Femur (tissue), 1 donor: Measurements from ENCODE around the gene APOBEC3A.
"Not testable (repeated sequence)": the region's sequence is repeated elsewhere in the genome, so short reads cannot be mapped to it uniquely, and the experiment has no call there.

ENCODE experiments used
- DNase-seq: peaks from one replicate; pipeline ENCODE4 v3.0.0-alpha.2; 2017

Gene APOBEC3A

DNA sequence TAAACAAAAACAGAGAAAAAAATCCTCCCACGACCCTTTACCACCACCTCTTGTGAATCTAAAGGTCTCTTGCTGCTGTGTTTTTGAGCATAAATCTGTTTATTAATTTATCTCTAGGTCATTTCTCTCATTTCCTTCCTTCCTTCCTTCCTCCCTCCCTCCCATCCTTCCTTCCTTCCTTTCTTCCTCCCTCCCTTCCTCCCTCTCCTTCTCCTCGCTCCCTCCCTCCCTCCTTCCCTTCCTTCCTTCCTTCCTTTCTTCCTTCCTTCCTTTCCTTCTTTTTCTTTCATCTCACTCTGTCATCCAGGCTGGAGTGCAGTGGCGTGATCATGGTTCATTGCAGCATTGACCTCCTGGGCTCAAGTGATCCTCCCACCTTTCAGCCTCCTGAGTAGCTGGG lies 13.5 kb upstream of the APOBEC3A start:
- no peak for DNase-seq

DNA sequence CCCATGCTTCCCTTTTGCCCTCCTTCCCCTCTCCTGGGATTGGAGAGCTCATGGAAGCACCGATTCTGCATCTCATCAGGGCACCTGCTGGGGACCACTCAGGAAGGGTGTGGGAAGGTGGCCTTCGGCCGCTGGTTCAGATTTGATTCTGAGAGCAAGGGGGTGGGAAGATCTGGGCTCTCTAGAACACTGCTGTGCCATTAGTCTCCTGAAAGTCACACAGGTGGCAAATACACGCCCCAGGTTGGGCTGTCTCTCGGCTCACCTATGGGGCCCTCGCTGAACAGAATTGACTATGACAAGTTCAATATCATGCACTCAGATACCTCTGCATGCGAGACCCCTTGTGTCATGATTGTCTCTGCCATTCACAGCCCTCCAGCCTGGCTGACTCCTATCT lies 12.8 kb upstream of the APOBEC3A start:
- no peak for DNase-seq

DNA sequence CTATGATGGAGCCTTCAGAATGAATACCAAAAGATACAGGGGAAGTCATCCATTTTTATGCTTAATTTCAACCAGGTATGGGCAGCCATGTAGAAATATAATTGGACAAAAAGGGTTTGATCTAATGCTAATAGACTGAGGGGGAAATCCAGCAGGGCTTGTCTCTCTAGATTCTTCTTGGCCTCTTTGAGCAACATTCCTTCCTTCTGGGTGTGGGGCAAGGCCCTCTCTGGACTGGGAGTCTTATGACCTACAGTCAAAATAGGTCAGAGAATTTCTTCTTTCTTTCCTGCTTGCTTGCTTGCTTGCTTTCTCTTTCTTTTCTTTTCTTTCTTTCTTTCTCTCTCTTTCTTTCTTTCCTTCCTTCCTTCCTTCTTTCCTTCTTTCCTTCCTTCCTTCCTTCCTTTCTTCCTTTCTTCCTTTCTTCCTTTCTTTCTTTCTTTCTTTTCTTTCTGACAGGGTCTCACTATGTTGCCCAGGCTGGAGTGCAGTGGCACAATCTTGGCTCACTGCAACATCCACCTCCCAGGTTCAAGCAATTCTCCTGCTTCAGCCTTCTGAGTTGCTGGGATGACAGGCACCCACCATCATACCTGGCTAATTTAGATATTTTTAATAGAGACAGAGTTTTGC lies 11.6 kb upstream of the APOBEC3A start:
- not testable (repeated sequence) for DNase-seq

DNA sequence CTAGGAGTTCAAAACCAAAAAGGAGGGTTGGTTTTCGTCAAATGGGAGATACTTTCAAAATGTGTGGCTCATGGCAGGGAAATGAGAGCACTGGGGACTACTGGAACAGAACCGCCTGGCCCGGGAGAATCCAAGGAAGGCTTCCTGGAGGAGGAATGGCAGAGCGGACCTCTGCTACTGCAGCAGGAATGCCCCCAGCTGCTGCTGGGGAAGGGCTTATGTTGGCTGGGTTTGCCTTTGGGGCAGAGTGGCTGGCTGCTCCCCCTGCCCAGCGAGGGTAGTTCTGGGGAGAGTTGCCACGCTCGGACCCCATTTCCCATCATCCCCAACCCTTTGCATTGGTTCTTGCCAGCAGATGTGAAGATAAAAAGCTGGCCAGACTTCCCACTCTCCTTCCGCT lies 10.6 kb upstream of the APOBEC3A start:
- no peak for DNase-seq

DNA sequence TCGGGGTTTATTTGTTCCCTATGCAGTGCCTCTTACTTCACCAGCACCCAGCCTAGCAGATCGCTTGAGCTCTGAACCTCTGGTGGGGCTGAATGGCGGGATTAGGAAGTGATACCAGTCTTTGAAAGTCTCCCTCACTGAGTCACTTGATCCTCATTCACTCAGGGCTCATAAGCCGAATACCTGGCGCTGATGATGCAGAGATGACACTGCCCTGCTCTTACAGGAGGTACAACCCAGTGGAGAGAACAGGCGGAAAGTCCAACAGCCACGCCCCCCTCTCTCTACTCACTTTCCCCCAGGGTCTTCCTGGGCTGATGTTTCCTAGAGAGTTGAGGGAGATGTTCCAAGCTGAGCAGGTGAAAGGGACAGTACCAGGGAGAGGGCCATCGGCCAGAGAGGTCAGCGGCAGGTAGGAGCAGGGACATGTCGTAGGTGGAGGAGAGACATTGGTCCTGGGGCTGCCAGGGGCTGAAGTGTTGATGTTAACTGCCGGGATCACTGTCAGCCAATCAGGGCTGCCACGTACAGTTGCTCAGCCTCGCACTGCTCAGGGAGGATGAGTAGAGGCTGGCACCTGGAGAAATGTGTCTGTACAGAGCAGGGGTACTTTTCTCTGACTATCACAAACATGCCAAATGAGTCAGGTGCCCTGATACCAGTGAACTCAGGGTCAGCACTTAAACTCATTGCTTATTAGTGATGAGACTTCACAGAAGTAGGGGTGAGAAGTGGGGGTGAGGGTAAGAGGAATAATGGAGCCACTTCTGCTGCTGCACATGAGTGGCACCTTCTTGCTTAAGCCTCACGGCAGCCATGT lies 9.9 kb upstream of the APOBEC3A start:
- DNase-seq, result peak; percentile 17

DNA sequence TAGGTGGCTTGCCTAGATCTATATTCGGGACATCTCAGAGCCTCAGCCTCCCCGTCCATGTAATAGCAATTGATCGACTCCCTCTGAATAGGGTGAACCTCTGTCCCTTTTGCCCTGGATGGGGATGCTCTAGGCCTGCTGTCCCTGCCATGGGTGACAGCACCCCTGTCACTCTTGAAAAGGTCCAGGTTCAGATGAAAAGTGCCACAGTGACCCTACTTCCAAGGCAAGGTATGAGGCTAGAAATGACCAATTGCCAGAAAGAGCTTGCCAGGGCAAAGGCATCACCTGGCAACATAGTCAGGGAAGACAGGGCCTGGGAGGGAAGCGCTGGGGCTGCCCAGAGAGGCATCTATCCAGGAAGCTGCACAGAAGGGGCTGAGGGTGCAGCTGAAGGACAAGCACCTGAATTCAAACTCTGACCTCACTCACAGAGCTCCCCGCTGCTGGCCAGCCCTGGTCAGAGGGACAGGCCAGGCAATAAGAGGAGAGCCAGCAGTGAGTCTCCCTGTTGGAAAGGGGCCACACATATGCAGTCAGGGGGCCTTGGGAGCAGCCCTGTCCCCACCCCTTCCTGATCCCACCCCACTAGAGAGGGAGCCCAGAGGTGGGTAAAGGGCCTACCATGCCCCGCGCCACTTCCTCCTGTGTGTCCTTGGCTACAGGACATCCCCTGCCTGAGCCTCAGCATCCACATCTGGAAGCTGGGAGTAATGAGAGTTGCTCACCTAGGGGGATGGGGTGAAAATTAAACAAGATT lies 9.0 kb upstream of the APOBEC3A start:
- DNase-seq, result peak; percentile 10

DNA sequence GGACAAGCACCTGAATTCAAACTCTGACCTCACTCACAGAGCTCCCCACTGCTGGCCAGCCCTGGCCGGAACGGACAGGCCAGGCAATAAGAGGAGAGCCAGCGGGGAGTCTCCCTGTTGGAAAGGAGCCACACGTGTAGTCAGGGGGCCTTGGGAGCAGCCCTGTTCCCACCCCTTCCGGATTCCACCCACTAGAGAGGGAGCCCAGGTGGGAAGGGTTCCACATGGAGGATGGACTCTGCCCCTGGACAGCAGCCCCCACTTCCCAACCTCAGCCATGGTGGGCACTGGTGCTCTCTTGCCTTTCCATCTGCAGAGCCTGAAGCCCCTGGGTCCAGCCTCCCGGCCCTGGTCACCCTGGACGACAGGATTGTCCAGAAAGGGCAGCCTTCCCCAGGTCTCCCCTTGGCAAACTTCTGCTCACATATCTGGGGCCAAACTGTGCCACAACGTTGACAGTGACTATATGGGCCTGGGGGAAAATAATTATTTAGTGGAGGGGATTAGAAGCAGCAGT lies 7.5 kb upstream of the APOBEC3A start:
- peak; percentile 18 for DNase-seq

DNA sequence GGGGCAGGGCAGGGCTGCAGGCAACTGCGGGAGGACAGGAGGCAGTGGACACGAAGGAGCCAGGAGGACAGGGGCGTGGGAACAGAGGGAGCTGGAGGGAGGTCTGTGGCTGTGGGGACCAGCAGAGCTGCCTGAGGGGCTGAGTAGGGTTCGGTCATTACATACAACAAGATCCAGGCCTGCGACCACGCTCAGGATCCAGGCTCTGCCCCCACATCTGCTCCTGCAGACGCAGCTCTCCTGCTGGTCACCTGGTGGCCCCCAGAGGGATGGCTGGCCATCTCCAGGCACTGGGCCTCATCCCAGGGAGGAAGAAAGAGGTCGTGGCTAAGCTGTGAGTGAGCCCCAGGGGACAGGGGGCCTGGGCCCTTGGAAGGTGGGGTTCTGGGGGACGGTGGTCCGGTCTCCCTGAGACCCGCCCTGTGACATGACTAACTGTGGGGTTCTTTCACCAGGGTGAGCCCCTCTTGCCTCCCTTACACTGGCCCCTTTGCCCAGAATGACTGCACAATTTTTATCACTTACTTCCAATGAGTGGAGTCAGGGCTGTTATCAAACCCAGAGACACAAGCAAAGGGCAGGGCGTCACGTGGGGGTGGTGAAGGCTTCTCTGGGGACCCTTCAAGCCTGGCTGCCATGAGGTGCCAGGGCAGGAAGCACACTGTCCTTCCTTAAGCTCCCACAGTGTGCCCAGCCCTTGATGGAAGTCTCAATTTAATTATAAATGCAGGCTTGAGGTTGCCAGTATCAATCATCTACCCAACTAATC lies 6.7 kb upstream of the APOBEC3A start:
- peak; percentile 18 for DNase-seq

DNA sequence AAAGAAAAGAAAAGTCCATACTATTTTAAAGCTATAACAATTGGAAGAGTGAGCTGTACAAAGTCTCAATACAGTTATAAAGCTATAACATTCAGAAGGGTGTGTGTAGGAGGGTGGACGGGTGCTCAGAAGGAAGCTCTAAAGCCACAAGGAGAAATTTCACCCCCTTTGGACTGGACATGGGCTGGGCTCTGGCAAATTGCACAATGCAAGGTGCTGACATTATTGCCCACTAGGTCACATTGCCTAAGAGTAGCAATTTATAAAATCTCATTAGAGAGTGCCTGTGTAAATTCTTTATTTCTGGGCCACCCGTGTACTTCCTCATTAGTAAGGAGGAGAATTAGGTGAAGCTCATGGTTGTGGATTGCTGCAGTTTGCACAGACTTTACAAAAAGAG lies 5.7 kb upstream of the APOBEC3A start:
- no peak for DNase-seq

DNA sequence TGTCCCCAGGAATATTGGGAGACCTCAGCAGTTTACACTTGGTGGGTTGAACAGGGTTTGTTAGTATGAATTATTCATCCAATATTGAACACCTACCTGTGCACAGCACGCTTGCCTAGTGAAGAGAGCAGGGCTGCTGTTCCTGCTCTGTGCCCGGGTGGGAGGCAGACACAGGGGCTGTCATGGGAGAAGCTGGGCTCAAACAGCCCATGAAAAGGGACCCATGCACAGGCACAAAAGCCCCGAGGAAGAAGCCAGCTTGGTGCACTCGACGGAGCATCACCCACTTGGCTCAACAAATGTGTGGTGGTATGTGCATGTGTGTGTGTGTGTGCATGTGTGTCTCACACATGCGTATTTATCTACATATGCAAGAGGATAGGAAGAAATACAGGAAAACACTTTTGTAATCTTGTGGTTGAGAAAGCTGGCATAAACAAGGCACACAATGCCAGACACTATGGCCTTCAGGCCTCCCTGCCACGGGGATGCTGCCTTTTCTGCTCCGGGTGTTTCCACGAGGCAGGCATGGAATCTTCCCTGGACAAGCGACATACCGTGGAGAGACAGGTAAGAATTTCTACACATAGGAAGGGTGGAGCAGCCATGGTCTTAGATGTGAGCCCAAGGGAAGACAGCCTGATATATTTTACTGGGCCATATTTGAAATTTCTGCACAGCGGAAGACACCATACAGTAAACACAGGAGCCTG lies 5.0 kb upstream of the APOBEC3A start:
- DNase-seq, result peak; percentile 13

DNA sequence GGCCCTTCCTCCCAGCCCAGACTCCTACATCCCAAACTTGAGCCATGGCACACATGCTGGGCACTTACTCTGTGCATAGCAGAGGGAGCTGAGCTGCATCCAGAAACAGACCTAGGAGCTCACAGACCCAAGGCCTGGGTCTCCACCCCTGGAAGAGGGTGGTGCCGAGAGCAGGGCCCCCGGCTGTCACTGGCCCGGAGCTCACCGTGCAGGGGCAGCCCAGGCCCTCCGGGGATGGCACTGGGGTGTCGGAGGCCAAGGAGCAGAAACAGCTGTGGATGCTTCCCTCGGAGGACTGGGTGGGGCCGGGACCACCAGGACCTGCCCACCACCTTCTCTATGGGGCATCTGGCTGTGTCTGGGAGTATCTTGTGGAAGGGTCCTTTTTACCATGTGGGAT lies 4.3 kb upstream of the APOBEC3A start:
- DNase-seq, result peak; percentile 8

DNA sequence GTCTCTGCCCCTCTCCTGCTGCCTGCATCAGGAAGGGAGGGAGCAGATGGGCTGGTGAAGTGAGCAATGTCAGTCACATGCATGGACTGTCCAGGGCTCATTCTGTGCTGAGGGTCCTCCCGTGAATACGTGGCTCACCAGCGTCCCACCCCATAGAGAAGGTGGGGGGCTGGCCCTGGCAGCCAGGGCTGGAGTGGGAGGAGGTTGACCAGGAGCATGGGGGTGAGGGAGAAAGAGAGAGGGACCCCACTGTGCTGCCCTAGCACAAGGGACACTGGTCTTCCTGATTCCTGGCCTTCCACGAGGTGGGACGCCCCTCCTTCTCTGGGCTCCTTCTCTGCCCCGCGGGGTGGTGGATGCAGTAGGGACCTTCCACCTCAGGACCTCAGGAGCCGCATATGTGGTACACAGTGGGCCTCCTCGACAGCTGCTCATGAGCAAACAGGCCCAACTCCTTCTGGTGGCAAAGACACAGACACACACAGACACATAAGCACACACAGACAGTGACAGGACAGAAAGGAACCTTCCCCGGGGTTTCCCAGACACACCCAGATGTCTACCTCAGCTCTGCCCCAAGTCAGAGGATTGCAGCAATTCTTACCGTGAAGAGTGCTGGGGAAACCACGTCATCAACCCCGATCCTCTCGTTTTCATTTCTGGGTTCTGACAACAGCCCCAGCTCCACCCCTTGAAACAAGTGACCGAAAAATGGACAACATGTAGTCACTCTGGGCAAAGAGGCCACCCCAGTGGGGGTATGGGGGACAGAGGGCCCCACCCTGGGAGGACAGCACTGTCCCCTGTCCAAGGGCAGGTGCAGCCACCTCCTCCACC lies 3.6 kb upstream of the APOBEC3A start:
- DNase-seq, result peak; percentile 39

DNA sequence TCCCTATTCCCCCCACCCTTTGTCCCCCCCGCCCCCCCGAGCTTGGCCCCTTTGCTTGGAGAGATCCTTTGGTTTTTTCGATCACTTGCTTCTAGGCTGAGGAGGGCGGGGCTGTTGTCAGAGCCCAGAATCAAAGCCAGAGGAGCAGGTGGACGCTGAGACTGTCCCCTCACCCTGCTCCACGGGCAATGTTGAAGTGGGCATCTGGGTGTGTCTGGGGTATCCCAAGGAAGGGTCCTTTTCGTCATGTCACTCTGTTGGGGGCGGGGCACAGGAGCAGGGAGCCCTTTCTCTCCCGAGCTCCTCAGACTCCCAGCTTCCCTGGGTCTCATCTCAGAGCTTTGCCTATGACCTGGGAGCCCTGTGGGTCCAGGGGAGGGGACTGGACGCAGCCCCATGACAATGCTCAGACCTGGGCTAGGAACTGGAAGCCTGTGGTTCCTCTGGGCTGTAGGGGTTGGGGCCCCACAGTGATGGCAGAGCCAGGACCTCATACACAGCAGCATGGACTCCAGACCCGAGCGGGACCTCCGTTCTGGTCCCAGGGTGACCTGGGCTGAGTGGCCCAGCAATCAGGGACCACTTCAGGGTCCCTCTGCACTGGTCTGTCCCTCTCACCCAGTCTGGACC lies 2.9 kb upstream of the APOBEC3A start:
- peak; percentile 10 for DNase-seq

DNA sequence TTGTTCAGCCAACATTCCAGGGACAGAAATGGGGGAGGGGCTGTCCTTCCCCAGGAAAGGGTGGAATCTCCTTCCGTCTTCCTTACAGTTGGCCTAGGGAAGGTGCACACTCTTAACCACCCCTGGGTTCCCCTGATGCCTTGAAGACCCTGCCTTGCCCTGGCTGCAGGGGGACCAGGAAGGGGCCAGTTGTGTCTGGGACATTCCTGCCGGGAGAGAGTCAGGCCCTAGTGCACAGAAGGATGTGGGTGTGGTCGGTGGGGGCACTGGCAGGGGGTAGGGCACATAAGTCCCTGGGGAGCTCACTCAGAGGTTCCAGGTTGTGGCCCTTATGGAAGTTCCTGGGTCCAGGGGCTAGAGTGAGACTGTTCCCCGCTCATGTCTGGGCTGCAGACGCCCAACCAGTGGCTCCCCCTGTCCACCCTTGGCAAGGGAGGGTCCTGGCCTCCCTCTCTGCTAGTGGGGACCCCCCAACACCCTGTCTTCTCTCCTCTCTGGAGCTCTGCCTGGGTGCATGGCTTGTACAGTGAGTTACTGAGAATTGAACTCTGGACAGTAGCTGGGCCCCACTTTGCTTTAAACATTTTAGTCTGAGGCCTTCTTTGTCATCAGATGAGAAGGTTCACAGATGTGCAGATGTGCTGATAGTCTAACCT lies 2.0 kb upstream of the APOBEC3A start:
- no peak for DNase-seq

DNA sequence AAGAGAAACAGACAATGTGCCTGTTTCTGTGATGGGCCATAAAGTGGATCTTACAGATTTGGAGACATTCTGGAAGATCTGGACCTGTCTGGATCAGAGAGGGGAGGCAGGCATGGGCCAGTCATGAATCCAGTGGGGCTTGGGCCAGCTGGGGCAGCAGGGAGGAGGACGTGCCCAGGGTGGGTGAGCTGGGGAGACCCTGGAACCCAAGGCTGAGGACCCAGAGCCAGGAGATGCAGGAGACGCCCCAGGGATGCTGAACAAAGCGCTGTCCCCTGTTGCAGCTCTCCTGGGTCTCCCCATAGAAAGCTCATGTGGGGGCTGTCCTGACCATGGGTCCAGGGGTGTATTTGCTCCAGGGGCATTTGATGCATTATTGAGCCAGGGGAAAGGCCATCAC lies 1.5 kb upstream of the APOBEC3A start:
- no peak for DNase-seq

DNA sequence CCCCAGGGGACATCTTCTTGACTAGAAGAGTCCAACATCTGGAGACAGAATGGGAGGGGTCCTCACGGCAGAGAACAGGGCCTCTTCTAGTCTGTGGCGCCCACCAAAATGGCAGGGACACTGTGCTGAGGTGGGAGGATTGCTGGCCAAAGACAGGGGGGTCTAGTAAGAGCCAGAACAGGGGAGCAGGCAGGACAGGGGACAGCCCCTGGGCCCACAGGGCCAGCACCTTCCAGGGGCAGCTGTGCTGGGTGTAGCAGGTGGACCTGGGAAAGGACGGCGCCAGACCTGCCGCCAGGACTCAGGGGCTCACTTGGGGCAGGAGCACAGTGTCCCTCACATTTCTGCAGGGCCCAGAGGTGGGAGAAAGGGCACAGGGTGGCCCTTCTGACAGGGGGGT lies 858 bp upstream of the APOBEC3A start:
- DNase-seq, result no peak

DNA sequence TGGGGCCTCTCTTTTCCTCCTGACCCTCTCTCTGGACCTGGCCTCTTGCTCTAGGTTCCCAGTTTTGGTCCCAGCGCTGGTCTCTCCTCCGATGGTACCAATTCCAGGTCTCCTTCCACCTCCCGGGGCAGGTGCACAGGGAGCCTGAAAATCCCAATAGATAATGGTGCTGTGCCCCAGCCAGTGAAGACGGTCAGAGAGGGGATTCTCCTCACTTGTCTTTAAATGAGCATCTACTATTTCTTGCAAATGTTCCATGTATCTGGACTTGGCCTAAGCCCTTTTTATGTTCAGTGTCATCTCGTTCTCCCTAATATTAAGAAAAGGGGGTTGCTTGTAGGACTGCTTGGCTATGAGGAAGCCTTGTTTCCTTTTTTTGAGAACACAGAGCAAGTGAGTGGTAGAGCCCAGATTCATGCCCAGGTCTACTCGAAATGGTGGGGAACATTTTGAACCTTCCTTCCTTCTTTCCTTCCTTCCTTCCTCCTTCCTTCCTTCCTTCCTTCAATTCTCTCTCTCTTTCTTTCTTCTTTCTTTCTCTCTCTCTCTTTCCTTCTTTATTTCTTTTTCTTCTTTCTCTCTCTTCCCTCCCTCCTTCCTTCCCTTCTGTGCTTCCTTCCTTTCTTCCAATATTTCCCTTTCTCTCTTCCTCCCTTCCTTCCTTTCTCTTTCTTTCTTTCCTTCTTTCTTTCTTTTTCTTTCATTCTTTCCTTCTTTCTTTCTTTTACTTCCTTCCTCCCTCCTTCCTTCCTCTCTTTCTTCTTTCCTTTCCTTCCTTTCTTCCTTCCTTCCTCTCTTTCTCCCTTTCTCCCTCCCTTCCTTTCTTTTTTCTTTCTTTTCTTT lies 620 bp downstream of the APOBEC3A start:
- DNase-seq, result no peak

DNA sequence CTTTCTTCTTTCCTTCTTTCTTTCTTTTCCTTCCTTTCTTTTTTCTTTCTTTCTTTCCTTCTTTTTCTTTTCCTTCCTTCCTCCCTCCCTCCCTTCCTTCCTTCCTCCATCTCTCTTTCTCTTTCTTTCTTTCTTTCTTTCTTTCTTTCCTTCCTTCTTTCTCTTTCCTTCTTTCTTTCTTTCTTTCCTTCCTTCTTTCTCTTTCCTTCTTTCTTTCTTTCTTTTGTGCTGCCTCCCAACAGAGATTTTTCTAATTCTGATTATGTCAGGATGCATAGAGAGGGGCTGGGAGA lies 1.2 kb downstream of the APOBEC3A start:
- not testable (repeated sequence) for DNase-seq

DNA sequence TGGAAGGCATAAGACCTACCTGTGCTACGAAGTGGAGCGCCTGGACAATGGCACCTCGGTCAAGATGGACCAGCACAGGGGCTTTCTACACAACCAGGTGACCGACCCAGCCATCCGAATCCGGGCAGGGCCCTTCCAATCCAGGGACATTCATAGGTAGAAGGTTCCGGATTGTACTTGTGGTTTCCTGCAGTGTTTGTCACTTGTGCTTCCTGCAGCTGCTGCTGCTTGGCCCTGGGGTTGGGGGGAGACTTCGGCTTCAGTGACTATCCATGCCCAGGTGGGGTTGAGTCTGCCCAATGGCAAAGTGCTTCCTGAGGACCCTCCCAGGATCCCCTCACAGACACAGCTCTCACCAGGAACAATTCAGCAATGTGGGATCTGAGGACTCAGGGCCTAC lies 2.2 kb downstream of the APOBEC3A start:
- DNase-seq, result no peak
